GM18519 (cell line): Measurements from ENCODE around the gene NPAS3.

Source experiments
- ATAC-seq: cut with Tn5 transposase; IDR thresholded peaks from one replicate; pipeline ENCODE4 v1.9.1; 2021; ENCODE audit warnings: mild to moderate bottlenecking, moderate library complexity; ENCODE audit not compliant: unreplicated experiment, low FRiP score

NPAS3 gene

DNA sequence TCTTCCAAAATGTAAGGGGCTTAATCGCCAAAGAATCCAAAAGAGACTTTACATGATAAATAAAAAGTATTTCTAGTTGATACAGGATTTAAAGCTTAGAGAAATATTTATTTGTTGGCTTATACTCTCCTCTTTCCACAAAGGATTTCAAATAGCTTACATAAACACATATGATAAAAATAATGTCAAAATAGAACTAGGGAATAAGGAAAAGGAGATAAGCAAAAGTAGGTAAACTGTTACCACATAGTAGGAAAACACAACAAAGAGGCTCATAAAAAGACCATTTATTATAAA, 625.2 kb downstream of the NPAS3 start:
- no peak for ATAC-seq

- ATAC-seq: peak; percentile 62
These were observed 626.3 kb downstream of the NPAS3 start for GRCh38 chr14:33564774-33565630.

GRCh38 chr14:33566082-33566481, 627.4 kb downstream of the NPAS3 start:
- no peak for ATAC-seq

DNA sequence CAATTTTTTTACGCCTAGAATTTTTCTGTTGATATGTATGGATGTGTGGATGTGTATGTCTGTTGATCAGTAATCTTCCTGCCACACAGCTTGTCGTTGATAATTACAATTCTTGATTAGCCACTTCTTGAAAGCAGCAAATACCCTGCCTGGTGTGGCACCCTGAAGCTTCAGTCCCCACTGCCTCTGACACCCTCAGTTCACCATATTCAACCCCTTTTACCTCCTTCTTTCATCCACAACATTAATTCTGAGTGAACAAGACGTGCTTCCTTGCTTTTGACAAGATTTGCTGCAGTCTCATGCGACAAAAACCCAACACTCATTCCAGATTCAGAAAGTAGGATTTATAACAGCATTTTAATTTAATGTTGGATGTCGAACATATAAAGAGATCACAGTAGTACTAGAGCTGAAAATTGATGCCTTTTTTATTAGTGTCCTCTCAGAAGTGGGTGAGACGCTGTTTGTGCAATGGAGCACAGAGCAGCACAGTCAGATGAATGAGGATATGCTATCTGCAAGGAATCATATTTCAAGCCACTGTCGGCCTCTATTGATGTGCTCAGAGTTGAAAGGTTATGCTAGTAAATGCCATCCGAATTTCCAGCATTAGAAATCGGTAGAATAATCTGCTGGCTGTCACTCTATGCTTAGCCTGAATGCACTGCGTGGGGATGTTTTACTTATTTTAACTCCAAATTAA, 628.5 kb downstream of the NPAS3 start:
- no peak for ATAC-seq

DNA sequence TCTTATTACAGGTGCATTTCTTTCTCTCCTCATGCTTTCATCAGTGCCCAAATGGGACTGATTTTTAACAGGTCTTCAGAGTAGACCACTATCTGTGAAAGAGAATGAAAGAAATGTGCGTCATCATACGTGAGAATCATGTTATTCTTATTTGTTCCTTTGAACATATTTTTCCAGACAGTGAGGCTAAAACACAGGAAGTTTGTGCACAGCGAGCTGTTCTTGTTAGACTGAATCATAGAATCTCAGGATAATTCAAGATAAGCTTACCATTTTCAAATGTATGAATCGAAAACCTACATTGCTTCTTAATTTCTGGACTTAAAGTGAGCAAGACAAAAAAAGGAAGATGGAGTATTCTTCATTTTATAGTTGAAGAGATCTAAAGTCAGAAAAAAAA, 629.1 kb downstream of the NPAS3 start:
- ATAC-seq: no peak

DNA sequence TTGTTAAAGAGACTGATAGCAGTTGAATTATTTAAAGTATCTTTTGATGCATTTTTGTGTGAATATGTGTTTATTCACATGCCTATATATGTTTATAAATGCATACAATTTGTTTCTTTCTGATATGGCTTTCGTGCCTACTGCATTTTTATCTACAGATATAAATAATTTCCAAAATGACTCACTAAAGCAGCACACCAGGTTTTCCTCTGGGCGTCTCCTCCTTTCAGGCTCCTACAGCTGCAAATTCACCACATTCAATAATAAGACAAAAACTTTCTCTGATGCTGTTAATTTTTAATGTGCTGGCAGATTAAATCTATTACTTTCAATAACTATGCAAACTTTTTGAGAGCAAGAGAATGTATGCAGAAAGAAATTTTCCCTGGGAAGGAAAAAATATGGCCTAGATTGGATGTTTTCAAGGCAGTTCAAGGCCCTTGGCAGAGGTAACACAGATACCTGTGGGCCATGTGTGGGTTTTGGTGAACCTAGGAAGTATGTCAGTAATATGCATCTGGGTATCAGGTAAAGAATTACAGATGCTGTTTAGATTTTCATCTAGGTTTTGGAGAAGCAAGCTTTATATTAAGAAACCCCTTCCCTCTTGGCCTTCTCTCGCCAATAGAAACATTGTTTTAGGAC, 630.4 kb downstream of the NPAS3 start:
- ATAC-seq: no peak

GRCh38 chr14:33569821-33570687, 631.4 kb downstream of the NPAS3 start:
- no peak for ATAC-seq

DNA sequence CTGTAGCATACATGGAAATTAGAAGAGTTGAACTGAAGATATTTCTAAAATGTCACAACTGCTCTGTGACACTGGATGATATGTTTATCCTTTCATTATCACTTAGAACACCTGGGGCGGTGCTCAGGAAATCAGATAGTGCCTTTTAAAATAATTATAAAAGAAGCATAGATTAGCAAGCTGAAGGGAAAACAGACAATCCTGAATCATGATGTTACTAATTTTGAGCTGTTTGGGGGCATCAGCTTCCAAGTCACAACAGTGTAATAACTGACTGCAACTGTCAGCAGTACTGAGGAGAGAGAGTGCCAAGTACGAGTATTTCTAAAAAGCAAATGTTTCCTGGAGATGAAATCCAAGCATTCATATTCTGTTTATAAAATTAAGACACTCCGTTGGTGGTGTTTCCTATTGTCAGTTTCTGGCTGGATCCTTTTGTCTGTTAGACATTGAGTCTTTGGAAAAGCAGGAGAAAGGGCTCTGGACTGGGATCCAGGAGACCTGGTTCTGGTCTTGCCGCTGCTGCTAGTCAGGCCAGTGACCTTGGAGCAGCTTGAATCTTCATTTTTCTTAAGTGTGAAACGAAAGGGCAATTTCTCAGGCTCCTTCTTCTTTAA, 632.1 kb downstream of the NPAS3 start:
- no peak for ATAC-seq

DNA sequence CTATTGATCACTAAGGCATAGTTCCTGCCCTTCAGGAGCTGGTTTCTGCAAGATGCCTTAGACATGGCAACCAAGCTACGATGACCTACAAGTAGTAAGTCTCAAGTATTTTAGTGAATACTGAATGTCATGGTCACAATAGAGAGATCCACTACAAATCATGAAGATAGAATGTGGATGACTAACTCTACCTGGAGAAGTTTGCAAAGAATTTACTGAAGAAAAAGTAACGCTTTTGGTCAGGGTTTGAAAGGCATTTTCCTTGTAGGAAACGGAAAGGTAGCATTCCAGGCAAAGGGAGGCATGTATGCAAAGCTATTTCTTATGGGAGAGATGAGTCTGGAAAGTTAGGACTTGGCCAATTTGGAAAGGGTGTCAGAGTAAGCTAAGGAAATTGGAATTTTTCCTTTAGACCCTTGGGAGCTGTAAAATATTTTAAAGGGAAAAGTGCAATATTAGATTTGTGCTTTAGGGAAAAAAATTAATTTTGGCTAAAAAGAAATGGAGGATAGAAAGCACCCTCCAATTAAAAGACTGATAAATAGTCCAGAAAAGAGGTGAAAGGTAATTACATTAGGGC, 634.7 kb downstream of the NPAS3 start:
- ATAC-seq: no peak

DNA sequence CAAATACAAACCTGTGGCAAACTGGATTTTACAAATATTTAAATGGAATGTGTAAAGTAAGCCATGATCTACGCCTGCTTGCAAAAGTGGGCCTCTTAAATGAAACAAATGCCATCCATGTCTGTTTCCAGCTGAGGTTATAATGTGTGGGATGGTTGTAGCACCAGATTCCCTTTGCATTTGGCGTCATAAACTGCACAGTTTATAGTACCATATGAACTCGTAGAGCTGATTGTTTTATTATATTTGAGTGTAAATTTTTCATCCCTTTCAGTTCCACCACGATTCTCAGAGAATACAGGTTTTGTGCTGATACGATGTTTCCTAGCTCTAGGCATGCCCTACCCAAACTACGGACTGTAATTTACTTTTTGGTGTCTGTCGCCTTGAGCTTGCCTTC, 637.3 kb downstream of the NPAS3 start:
- ATAC-seq: no peak

- no peak for ATAC-seq
These were observed 640.0 kb downstream of the NPAS3 start for GRCh38 chr14:33578461-33579216.

DNA sequence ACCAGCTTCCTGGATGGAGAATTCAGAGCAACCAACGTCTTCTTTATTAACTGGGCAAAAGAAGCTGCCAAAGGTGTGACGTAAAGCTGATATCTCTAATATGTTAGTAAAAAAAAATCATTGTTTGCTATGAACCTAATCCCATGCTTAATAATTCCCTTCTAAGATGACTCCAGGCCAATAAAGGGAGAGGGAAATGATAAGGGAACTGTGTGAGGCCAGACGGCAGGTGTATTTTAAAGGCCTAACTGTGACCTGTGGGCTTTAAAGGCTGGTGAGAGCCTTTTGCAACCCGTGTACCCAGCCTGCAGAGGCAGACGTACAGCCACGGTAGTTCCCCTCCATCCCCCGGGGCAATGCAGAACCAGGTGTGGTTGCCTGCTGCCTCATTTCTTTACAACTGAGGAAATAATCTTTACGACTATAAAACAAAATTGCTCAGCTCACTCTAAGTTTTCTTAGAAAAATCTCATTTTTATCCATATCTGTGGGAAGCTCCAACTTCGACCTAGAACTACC, 641.6 kb downstream of the NPAS3 start:
- ATAC-seq: no peak

DNA sequence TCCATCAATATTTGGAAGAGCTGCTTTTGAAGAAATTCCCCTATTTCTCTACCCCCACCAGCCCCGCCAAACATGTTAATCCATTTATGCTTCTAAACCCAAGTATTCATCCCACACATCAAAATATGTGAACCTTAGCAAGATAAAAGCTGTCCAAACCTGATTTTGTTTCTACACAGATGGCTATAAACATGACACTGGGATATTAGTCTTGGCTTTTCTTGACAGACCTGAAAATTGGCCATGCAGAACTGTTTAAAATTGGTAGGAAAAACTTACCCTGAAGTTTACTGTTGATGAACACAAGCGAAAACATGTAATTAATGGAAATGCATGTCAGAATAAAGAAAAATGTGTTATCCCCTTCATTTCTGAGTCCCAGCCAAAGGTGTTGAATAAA, 642.2 kb downstream of the NPAS3 start:
- ATAC-seq: no peak

GRCh38 chr14:33584697-33585096, 646.0 kb downstream of the NPAS3 start:
- no peak for ATAC-seq

GRCh38 chr14:33586806-33587205, 648.1 kb downstream of the NPAS3 start:
- no peak for ATAC-seq

DNA sequence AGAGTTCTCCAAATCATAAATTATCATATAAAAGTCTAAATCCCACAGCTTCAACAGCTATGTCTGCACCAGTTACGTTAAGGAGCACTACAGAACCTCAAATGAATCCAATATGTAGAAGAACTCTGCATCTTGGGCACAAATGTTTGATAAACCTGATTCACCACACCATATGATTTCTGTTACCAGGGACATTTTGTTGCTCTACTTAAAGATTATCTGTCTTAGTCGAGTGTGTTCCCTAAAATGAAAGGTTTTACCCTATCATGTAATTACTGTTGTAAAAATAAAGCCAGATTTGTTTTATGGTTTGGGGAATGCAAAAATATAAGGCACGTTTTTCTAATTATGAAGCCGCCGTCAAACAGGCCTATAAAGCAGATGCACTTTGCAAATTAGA, 649.1 kb downstream of the NPAS3 start:
- ATAC-seq: no peak

- ATAC-seq: no peak
These were observed 650.1 kb downstream of the NPAS3 start for GRCh38 chr14:33588771-33589170.

DNA sequence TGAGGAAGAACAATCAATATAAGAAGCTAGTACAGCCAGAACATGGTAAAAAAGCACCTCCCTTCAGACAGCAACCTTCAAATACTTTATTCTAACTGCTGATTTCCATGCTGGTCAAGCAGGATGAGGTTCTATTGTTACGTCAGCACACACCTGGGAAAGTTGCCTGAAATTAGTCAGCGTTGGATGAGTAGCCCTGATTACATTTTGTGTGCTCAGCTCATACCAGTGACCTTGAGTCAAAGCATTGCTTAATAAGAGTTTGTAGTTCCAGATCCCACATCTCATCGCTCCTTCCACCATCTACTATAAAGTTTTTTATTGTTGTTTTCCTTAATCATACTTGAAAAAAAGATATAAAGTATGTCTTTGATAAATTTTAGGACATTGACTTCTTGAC, 650.7 kb downstream of the NPAS3 start:
- no peak for ATAC-seq
